Activated T-cell treated with anti-CD3 and anti-CD28 coated beads for 48 hours (primary cell): Measurements from ENCODE around the gene CD93.

Experiments
- DNase-seq: peaks from one replicate; pipeline ENCODE4 v3.0.0-alpha.2; 2020; ENCODE audit warnings: low read depth

Gene CD93

GRCh38 chr20:23120261-23120660, 34.1 kb upstream of the CD93 start:
- no peak for DNase-seq

DNA sequence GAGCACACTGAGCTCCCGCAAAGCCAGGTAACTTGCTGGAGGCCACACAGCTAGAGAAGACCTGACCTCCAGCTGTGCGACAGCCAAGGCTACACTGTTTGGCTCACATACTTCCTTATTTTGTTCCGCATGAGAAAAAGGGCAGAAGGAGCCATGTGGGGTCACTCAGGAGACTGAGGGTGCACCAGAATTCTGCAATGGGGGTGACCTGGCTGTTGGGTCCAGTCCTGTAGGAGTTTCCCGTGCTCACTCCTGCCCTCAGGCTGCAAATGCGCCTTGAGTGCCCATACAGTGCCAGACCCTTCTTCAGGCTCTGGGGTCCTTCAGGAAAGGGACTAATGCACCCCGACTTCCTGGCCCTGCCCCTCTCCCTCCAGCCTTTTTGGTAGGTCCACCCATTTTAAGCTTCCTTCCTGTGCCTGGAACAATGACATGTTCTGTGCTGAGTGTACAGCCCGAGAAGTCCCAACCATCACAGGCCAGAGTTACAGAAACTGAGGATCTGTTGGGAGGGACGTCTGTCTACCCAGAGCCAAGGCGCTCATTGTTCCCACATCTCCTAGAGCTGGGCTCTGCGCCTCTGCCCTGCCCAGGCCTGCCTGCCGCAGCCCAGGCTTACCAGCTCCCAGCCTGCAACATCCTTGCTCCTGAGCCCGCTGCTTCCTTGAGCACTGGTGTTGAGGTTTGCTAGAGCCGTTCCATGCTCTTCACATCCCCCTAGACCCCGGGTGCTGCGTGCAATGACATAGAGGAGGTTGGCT, 33.5 kb upstream of the CD93 start:
- DNase-seq: no peak

GRCh38 chr20:23118766-23119165, 32.6 kb upstream of the CD93 start:
- DNase-seq: no peak

DNA sequence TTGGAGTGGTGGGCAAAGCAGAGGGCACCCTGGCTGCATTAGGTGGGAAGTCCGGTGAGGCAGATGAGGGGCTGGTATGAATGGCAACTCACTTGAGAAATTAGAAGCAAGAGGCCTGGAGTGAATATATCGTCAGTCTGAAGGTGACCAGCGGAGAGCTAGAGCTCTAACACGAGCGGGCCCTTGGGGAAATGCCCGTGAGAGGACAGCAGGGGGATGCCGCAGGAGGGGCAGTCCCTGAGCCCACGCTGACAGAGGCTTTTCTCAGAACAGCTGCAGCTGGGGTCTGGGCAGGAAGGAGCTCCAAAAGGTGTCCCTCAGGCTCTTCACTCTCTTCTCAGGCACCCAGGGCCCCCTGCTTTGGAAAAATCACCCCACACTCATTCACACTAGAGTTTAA, 32.0 kb upstream of the CD93 start:
- no peak for DNase-seq

GRCh38 chr20:23117738-23118137, 31.6 kb upstream of the CD93 start:
- DNase-seq: no peak

- DNase-seq: no peak
These were observed 30.4 kb upstream of the CD93 start for GRCh38 chr20:23116311-23117089.

DNA sequence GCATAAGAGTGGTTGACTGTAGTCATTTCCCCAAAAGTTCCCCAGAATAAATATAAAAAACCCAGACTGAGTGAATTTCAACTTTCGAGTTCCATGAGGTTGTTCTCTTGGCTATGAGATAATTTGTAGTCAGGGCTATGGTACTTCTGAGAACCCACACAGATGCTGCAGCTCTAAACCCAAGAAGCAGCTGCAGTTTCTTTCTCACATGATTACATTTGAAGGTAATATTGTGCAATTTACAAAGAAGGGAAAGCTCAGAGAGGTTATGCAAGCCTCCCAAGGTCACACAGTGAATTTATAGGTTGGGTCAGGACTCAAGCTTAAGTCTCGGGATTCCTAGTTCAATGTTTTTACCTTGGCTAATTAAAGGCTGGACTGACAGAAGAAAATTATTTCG, 29.7 kb upstream of the CD93 start:
- DNase-seq: no peak

GRCh38 chr20:23114448-23115082, 28.4 kb upstream of the CD93 start:
- DNase-seq: no peak

- no peak for DNase-seq
These were observed 27.9 kb upstream of the CD93 start for GRCh38 chr20:23114018-23114417.

DNA sequence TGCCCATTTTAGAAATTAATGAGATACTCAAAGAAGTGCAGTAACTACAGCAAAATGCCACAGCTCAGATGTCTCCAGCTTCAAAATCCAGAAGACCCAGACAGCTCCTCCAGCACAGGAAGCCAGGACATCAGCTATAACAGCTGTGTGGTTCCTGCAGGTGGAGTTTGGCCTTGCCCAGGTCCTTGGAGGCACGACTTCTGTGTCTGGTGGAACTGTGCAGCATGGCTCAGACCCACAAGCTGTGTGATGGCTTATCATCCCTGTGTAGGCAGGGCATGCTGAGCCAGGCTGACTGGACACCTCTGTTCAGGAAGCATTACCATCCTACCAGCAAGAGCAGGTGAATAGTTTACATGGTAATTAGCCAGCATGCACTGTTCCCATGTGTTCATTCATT, 26.5 kb upstream of the CD93 start:
- no peak for DNase-seq

DNA sequence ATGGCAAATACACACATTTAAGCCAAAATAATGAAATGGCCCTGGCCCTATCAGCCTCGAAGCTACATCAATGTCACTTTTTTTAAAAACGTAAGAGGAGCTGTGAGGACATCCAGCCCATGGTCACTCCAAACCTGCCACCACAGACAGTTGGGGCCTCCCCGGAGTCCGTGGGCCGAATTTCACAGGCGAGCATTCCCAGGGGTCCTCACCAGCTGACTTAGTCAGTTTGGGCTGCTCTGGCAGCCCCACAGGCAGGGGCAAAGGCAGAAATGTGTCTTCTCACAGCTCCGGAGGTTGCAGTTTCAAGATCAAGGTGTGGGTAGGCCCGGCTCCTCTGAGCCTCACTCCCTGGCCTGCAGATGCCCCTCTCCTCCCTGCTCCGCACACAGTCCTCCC, 25.8 kb upstream of the CD93 start:
- DNase-seq: no peak

- DNase-seq: no peak
These were observed 25.3 kb upstream of the CD93 start for GRCh38 chr20:23111307-23111943.

DNA sequence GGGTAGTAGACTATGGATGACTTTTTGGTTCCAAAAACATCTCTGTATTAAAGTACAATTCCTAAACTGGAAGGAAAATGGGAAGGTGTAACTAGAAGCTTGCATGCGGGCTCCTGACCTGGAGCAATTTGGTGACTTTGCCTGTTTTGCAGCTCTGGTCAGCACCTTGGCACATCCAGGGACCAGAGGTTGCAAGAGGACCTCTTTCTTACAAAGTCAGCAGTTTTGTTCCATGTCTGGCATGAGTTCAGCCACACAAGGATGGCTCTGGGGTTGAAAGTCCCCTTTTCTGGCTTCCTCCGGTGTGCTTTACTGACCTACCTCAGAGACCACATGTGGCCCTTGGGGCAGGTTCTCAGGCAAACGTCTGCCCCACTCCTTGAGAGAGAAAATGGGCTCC, 22.7 kb upstream of the CD93 start:
- DNase-seq: no peak

DNA sequence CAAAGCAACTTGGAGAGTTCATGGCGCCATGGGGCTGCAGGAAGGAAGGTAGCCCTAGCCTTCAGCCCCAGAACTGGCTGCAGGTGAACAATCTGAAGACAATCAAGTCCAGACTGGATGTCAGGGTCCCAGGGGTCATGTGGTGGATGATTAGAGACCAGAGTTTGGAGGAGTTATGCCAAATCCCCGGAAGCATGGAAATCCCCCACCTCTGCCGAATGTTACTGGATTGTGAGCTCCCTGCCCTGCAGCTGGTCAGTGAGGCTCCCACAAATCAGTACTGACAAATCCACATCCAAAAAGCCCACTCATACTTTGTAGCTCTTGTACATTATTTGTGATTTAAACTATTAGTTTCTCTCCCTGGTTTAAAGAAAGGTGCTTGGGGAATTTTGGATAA, 21.3 kb upstream of the CD93 start:
- DNase-seq: no peak

DNA sequence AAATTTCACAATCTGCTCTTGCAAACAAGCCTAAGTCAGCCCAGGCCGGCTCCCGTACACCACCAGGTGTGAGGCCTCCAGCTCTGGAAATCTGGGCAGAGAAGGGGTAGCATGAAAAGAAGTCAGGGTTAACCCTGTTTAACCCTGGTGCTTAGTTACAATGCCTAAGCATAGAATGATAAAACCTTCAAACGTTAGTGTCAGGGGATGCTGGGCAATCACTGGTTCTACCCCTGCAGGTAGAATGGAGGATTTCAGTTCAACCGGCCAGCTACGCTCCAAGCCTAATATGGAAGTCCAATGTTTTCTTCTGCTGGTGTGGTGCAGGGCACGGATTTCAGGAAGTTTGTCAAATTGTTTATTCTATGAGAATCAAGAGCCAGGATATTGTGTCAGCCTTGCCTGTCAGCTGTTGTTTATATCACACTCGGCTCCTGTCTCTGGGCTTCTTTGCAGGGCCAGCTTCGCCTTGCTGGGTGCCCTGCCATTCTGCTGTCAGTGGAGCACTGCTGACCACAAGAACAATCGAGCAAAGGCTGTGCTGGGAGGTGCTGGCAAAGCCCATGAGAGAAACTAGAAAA, 20.2 kb upstream of the CD93 start:
- no peak for DNase-seq

GRCh38 chr20:23105193-23105592, 19.1 kb upstream of the CD93 start:
- DNase-seq: no peak

DNA sequence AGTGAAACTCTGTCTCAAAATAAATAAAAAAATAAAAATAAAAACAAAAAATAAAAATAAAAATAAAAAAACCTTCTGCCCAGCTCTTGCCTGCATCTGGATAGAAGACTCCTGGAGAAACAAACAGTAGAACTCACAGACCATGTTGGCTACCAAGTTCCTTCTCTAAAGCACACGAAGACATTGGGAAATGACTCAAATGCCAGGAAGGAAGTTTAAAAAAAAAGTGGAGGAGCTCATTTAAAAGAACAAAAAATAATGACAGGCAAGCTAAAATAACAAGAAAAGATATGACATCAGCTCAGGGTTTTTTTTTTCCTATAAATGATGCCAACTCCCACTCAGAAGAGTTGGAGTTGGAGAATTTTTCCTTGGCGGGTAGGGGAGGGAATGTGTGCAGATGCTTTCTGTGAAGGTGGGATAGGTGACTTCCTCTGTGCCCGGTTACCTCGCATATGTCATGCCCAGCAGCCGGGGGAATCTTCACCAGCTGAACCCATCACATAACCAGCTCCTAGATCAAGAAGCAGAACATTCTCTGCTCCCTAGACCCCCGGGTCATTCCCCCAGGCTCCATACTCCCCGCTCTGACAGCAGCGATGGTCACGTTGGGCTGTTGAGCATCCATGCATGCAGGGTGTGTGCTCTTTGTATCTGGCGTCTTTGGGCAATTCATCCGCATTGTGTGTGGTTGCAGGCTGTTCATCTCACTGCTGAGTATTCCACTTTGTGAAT, 17.3 kb upstream of the CD93 start:
- no peak for DNase-seq

DNA sequence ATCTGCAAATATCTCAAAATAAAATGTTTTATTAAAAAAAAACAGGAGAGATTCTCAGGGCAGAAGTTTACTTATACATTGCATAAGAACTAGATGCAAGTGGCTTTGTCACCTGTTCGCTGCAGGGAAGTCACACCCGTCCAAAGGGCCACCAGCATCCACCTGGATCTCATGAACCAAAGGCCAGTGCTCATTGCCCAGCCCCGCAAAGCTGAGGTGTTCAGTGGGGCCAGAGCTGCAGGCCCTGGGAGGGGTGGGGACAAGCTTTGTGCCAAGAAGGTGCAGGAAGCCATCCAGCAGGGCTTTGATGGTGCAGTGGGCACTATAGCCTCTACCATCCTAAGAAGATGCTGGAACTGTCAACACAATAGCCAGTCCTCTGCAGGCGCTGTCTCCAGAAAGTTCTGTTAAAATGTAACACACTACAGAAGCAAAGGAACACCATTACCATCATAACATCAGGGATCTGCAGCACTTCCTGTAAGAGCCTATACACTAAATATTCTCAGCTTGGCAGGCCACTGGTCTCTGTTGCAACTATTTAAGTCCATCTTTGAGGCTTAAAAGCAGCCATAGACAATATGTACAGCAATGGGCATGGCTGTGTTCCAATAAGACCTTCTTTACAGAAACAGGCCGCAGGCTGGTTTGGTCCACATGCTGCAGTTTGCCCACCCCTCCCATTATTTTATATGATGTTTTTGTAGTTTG, 15.7 kb upstream of the CD93 start:
- DNase-seq: no peak

- no peak for DNase-seq
These were observed 14.6 kb upstream of the CD93 start for GRCh38 chr20:23100720-23101107.

DNA sequence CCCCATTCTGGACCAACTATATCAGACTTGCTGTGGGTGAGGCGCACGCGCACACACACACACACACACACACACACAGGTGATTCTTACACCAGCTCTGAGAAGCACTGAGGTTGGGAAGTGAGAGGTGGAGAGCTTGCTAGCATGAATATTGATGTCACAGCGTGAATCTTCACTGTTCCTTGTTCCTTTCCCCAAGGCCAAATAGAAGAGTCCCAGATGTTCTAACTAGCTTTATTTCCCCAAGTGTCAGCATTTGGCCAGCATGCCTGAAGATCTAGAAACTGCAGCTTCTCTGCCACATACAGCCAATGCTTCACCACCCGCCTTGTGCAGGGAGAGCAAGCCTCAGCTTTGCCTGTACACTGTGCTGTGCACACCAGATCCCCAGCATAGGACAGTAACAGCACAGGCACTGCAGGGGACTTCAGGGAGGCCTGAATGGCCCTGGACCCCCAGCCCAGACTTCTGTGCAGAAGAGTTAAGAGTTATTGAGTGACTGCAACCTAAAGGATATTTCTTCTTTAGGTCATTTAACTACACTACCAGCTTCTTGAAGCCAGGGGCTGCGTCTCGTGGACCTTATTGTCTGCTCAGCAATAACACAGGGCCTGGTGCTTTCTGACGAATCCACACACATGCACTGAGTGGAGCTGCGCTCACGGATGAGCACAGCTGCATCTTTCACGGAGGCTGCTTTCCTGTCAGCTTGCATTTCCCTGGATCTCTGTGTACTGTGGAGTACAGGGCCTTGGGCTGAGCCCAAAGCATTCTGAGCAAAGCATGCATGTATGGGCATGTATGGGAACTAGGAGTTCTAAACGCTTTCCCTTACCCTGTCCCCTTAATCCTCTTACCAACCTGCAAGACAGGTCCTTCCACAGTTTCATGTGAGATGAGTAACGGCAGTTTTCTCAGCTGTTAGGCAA, 13.9 kb upstream of the CD93 start:
- DNase-seq: no peak
